ENCODE data around the gene TMCO6. TPM values are rescaled to one million over a fixed set of nuclear protein-coding genes. Genes with fewer than 3 reads are reported as not detected.
A peak's percentile ranks its signal among the peaks of the same experiment; 100 is the strongest.

The TMCO6 gene
- total and polyA plus RNA-seq, 9 of the 15 experiments (the other 6 are each of a cell fraction or from before 2014, with no cell fraction given), result 3.4 to 46.4 (median 16.7) TPM

- TF ChIP-seq ZNF609 (CRISPR knock-in tag; IDR thresholded peaks at IDR 0.05; ENCODE audit: borderline replicate concordance) (no peak), PCBP2 (IDR thresholded peaks at IDR 0.05; ENCODE audit: low read depth, low read length, poor library complexity, severe bottlenecking) (no peak), ZNF174 (CRISPR knock-in tag; IDR thresholded peaks at IDR 0.05) (no peak), POLR2G (IDR thresholded peaks at IDR 0.05; ENCODE audit: low read depth, low read length) (peak; percentile 32; the same call in 1 of the 2 replicates), GATAD2B (IDR thresholded peaks at IDR 0.05; ENCODE audit: borderline replicate concordance) (no peak), ZNF644 (tag; IDR thresholded peaks at IDR 0.05; ENCODE audit: low read depth) (no peak), RBFOX2 (IDR thresholded peaks at IDR 0.05; ENCODE audit: low read depth, low read length) (peak; percentile 36; the same call in 1 of the 2 replicates), CBX8 (IDR thresholded peaks at IDR 0.05; ENCODE audit: borderline replicate concordance, extremely low read depth, low read depth, low read length, poor library complexity, severe bottlenecking) (no peak), ZFPM2 (CRISPR knock-in tag; IDR thresholded peaks at IDR 0.05) (no peak), ZNF395 (CRISPR knock-in tag; IDR thresholded peaks at IDR 0.05) (no peak), TAF1 (IDR thresholded peaks at IDR 0.05; ENCODE audit: control insufficient read depth, extremely low read depth, insufficient read depth, low read length, severe bottlenecking) (no peak)
Measured at GRCh38 chr5:140641716-140642115, 2.5 kb downstream of the TMCO6 start (continued).

Measured in K562 (cell line).